K562 (cell line): ENCODE data around the gene SLC39A6. TPM values are rescaled to one million over a fixed set of nuclear protein-coding genes. Genes with fewer than 3 reads are reported as not detected.

Experiments used
- HDAC1 ChIP-seq, 2 experiments: fragments of 450-650 bp; IDR thresholded peaks; 2 replicates each; pipeline ENCODE4 v1.6.1; 2016 to 2017; ENCODE audit warnings: inconsistent platforms in 1 of 2, mild to moderate bottlenecking in 1 of 2, moderate library complexity in 1 of 2
- HNRNPL ChIP-seq: fragments of 200-400 bp; formaldehyde crosslinking; IDR thresholded peaks from 2 replicates; pipeline ENCODE4 v1.6.1; 2017; ENCODE audit warnings: low read depth, mild to moderate bottlenecking, low read length
- POLR3A ChIP-seq: IDR thresholded peaks from 2 replicates; pipeline ENCODE4 v1.6.1; 2011; ENCODE audit warnings: borderline replicate concordance, mild to moderate bottlenecking, moderate library complexity; ENCODE audit not compliant: insufficient read length, insufficient read depth; ENCODE audit errors: extremely low read depth
- polyA plus RNA-seq, 8 experiments: library from polyadenylated mRNA; depleted of rRNA in 4 of 8; stranded (reverse) in 5 of 8; unstranded in 3 of 8; fragments of >200 nt; fragmentation: Nextera tagmentation in 2 of 8; fragmentation: Illumina TruSeq in 1 of 8; extraction: Ambion mirVana in 2 of 8; extraction: Trizol in 1 of 8; gene quantifications; 2 replicates each; pipeline versions ENCODE4 v1.2.1 to v1.2.3, GENCODE V29; 2011 to 2014; ENCODE audit warnings: inconsistent platforms in 1 of 8, missing spikeins in 1 of 8
- total RNA-seq, 7 experiments: library from RNA; depleted of rRNA in 6 of 7; stranded (reverse); fragments of >200 nt in 6 of 7; fragmentation: Illumina TruSeq in 2 of 7; extraction: Trizol in 2 of 7; gene quantifications; 2 replicates each; pipeline versions ENCODE4 v1.2.1 to v1.2.3, GENCODE V29; 2011 to 2021; ENCODE audit warnings: low replicate concordance in 1 of 7
- TF ChIP-seq, protein P1 (sequence below): IDR thresholded peaks from 3 replicates; pipeline ENCODE4 v1.6.1; 2011; ENCODE audit warnings: borderline replicate concordance, mild to moderate bottlenecking, moderate library complexity; ENCODE audit not compliant: insufficient read length; ENCODE audit errors: extremely low read depth
- TF ChIP-seq, protein P2 (sequence below): fragments of 150-350 bp; conservative IDR thresholded peaks from 2 replicates; pipeline ENCODE4 v1.6.1; 2014; ENCODE audit warnings: low read length

The SLC39A6 gene
- total and polyA plus RNA-seq, 9 of the 15 experiments (the other 6 are each of a cell fraction or from before 2014, with no cell fraction given): 5.6 to 23.8 (median 17.4) TPM

DNA sequence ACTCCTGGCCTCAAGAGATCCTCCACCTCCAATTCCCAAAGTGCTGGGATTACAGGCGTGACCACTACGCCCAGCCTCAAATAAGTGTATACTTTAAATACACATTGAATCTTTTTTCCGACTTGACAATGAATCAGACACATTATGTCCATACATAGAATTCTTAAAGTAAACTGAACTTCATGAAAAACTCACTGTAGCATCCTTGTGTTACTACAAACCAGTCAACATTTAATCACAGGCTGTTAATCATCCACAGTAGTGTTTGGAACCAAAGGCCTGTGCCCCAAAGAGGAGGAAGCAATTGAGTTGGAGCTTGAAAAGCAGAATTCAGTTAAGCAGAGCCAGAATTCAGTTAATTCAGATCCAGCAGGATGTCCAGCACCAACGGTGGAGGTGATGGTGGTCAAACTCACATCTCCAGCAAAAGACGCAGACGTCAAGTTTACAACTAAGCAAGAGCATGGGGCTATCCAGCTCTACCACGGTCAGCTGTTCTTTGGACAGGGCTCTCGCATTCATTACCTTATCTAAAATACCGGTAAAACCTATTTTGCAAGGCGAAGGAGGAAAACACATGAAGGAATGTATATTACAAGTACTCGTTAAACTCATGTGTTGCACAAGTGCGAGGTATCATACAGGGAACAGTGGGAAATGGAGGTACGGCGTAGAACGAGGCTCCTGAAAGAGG is 1.2 kb downstream of the SLC39A6 start (continued):
- TF ChIP-seq, protein P1, sequence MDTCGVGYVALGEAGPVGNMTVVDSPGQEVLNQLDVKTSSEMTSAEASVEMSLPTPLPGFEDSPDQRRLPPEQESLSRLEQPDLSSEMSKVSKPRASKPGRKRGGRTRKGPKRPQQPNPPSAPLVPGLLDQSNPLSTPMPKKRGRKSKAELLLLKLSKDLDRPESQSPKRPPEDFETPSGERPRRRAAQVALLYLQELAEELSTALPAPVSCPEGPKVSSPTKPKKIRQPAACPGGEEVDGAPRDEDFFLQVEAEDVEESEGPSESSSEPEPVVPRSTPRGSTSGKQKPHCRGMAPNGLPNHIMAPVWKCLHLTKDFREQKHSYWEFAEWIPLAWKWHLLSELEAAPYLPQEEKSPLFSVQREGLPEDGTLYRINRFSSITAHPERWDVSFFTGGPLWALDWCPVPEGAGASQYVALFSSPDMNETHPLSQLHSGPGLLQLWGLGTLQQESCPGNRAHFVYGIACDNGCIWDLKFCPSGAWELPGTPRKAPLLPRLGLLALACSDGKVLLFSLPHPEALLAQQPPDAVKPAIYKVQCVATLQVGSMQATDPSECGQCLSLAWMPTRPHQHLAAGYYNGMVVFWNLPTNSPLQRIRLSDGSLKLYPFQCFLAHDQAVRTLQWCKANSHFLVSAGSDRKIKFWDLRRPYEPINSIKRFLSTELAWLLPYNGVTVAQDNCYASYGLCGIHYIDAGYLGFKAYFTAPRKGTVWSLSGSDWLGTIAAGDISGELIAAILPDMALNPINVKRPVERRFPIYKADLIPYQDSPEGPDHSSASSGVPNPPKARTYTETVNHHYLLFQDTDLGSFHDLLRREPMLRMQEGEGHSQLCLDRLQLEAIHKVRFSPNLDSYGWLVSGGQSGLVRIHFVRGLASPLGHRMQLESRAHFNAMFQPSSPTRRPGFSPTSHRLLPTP: no peak
- TF ChIP-seq, protein P2, sequence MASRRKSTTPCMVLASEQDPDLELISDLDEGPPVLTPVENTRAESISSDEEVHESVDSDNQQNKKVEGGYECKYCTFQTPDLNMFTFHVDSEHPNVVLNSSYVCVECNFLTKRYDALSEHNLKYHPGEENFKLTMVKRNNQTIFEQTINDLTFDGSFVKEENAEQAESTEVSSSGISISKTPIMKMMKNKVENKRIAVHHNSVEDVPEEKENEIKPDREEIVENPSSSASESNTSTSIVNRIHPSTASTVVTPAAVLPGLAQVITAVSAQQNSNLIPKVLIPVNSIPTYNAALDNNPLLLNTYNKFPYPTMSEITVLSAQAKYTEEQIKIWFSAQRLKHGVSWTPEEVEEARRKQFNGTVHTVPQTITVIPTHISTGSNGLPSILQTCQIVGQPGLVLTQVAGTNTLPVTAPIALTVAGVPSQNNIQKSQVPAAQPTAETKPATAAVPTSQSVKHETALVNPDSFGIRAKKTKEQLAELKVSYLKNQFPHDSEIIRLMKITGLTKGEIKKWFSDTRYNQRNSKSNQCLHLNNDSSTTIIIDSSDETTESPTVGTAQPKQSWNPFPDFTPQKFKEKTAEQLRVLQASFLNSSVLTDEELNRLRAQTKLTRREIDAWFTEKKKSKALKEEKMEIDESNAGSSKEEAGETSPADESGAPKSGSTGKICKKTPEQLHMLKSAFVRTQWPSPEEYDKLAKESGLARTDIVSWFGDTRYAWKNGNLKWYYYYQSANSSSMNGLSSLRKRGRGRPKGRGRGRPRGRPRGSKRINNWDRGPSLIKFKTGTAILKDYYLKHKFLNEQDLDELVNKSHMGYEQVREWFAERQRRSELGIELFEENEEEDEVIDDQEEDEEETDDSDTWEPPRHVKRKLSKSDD: no peak
- TF ChIP-seq HDAC1 (IDR thresholded peaks at IDR 0.05): no peak
- no peak for TF ChIP-seq HNRNPL
- no peak for TF ChIP-seq POLR3A
